ENCODE data around the gene SRSF8.

DNA sequence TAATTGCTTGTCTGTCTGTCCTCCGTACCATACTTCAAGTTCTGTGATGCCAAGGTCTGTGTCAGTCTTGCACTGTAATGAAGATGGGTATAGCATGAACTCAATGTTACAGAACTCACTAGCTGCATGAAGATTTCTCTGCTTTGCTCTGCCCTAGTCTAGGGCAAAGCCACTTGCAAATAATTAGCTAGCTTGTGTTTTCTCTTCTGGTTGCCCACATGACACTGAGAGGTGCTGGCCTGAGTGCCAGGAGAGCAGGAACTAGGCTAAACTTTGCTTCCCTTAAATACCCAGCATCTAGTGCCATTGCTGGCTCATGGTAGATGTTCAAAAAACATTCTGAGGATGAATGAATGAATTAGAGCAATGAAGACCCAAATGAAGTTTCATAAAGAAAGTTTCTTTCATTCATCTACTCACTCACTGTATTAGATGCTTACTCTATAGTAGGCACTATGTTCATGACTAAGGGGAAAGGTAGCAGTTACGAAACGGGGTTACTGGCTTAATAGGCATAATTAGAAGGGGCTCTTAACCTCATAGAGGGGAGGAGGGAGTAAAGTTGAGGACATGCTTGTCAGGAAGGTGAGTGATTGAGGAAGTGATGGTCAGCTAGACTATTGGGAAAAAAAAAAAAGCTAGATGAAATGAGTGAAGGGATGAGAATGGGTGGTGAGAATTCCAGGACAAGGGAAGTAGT, 18.5 kb downstream of the SRSF8 start:
- no peak for TF ChIP-seq EZH2 (IDR thresholded peaks at IDR 0.05; ENCODE audit: borderline replicate concordance, insufficient read depth, low read depth, low read length, poor library complexity, severe bottlenecking)
- TF ChIP-seq, protein P1, sequence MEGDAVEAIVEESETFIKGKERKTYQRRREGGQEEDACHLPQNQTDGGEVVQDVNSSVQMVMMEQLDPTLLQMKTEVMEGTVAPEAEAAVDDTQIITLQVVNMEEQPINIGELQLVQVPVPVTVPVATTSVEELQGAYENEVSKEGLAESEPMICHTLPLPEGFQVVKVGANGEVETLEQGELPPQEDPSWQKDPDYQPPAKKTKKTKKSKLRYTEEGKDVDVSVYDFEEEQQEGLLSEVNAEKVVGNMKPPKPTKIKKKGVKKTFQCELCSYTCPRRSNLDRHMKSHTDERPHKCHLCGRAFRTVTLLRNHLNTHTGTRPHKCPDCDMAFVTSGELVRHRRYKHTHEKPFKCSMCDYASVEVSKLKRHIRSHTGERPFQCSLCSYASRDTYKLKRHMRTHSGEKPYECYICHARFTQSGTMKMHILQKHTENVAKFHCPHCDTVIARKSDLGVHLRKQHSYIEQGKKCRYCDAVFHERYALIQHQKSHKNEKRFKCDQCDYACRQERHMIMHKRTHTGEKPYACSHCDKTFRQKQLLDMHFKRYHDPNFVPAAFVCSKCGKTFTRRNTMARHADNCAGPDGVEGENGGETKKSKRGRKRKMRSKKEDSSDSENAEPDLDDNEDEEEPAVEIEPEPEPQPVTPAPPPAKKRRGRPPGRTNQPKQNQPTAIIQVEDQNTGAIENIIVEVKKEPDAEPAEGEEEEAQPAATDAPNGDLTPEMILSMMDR (IDR thresholded peaks at IDR 0.05) = no peak

All from B cell (primary cell).